ENCODE data around the gene MPEG1.

The MPEG1 gene

GRCh38 chr11:59218319-59218718 lies 5.6 kb upstream of the MPEG1 start:
- no peak for DNase-seq

DNA sequence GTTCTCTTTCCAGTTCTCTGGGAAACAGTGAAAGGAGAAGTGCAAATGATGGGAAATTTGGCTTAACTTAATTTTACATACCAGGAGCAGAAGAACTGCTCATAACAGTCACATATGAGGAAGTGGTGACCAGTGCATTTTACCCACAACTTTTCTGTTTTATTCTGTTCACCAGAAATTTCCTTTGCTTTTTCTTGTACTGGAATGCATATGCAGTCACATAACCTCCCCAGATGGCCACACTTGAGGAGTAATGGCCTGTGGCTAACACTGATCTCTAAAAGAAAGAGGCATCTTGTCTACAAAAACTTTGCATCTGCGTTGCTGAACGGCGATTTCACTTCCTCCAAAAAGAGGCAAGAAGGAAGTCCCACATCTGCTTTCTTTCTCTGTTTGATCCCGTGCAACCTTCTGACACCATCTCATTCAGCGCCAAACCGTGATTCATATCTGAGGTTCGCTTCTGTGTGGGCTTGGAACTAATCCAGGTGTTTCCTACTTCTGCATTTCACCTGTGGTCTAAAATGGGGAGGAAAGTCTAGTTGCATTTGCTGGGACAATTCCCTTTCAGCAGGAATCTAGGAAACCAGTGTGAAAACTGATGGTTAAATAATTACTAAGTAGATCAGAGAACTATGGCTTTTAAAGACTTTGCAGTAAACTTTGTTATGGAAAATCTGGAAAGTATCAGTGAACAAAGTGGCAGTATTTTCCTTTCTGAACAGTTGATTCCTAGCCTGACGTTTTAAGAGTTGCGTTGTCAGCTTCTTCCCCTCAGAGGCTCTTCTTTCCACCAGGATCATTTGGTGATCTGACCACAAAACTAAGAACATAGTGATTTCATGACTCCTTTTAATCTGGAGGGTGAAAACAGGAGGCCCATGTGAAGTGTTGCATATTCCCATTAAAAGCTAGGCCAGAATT lies 4.2 kb upstream of the MPEG1 start:
- DNase-seq: peak; percentile 78

DNA sequence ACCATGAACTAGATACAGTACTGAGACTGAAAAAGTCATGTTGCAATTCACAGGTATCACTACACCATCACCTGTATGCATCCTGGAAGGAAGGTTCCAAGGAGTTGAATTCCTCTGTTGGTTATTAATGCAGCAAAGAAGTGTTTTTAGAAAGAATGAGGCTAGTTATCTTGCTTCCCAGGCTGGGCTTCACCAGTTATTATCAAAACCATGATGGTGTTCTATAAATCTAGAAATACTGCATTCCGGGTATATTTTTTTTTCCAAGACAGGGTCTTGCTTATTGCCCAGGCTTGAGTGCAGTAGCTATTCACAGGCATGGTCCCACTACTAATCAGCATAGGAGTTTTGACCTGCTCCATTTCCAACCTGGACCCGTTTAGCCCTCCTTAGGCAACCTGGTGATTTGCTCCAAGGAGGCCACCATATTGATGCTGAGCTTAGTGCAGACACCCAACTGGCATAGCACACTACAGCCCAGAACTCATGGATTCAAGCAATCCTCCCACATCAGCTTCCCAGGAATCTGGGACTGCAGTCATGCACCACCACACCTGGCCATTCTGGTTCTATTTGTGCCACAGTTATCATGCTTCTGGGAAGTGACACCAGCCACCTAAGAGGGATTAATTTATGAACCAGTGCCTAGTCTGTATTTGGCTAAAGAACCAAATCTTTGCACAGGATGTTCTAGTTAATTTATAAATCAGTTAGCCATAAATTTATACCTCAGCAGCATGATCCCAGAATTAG lies 1.6 kb upstream of the MPEG1 start:
- DNase-seq: no peak

DNA sequence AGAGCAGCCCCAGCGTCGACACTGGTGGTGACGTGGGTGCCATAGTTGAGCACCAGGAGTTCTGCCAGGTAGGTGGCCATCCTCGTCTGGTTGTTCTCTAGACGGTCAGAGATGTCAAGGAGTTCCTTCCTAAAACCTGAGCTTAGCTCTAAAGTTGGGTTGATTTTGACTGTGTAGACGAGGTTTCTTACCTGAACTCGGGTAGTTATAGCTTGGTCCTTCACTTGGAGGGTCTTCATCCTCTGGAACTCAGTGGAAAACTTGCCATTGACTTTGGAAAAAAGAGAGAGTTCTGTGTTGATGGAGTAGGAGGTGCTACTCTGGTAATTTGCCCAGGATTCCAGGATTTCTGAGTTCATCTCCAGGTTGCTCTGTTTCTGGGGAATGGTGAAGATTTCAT lies 505 bp downstream of the MPEG1 start:
- no peak for DNase-seq

- no peak for DNase-seq
Observed at GRCh38 chr11:59208956-59209355, 3.8 kb downstream of the MPEG1 start.

- DNase-seq: peak; percentile 36
Observed at GRCh38 chr11:59207988-59208451, 4.7 kb downstream of the MPEG1 start.

DNA sequence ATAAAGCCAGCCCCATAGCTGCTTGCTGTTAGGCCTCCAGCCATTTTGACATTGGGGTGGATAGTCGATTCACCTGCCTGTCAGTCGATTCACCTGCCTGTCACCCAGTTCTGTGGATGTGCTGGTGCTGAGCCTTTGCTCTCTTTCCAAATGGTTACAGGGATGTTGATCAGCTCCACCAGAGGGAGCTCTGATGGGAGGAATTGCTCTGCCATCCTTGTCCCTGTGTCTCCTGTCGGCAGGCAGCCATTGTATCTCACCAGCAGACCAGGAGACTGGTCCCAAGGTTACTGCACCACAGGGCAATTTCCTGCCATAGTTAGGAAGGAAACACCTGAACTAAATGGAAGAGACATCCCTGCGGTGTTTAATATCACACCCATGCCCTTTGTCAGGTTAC lies 6.1 kb downstream of the MPEG1 start:
- no peak for DNase-seq

DNA sequence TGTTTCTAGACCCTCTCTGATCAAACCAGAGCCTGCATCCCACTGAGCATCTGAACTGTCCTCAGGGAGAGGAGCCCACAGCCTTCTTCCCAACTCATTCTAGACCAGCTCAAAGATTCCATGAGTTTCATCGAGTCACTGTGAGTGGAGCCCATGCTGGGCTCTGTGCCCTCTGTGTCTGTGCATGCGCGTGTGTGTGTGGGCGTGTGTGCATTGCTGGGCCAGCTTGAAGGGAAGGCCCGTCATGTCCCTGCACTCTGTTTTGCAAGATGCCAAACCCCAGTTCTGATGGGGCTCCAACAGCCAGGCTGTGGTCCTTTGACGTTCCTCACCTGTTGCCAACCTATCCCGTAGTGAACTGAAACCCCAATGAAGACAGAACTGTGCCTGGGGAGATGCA lies 7.1 kb downstream of the MPEG1 start:
- DNase-seq: no peak

DNA sequence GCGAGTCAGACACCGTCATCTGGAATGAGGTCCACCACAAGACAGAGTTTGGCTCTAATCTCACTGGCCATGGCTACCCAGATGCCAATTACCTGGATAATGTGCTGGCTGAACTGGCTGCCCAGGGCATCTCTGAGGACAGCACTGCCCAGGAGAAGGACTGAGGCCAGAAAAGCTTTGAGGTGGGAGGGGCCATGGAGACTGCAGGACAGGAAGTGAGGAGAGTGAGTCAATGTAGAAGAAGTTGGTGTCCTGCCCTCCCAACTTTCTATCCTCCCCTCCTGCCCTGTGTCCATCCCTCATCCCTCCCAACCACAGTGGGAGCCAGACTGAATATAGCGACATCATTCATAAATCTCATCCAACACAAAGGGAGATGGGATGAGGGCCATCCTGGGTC lies 8.0 kb downstream of the MPEG1 start:
- DNase-seq: no peak

GRCh38 chr11:59201353-59201752 lies 11.4 kb downstream of the MPEG1 start:
- DNase-seq: no peak

- DNase-seq: no peak
Observed at GRCh38 chr11:59200423-59200746, 12.3 kb downstream of the MPEG1 start.

- DNase-seq: no peak
Observed at GRCh38 chr11:59199546-59200422, 12.9 kb downstream of the MPEG1 start.

DNA sequence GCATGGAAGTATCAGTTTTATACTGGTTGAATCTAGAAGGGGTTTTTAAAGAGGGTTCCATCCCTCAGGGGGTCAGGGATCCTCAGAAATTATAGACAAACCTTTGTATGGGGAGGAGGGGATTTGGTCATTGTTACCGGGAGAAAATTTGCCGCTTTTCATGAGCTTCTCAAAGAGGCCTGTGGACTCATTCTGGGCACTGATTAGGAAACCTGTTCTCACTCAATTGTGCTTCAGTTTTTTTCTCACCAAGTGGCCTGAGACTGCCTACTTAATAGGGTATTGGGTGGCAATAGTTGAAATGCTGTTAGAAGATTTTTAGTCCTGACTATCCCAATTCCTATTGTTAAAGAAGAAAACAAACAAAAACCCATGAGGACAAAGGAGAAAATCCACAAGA lies 14.0 kb downstream of the MPEG1 start:
- no peak for DNase-seq

- no peak for DNase-seq
Observed at GRCh38 chr11:59197991-59198390, 14.7 kb downstream of the MPEG1 start.

- DNase-seq: no peak
Observed at GRCh38 chr11:59196777-59197176, 15.9 kb downstream of the MPEG1 start.

DNA sequence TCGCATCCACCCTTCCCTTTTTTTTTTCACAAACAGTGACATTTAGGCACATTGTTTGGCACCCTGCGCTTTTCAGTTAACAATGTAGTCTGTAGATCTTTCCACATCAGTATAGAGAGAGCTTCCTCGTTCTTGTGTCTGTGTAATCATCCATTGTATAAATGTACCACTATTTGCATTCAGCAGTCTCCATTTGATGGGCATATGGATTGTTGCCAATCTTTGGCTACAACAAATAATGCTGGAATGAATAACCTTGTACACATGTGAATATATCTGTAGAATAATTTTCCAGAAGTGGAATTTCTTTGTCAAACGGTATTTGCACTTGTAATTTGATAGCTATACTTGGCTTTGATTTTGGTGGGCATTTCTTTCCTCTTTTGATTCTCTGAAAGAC lies 17.1 kb downstream of the MPEG1 start:
- DNase-seq: no peak

DNA sequence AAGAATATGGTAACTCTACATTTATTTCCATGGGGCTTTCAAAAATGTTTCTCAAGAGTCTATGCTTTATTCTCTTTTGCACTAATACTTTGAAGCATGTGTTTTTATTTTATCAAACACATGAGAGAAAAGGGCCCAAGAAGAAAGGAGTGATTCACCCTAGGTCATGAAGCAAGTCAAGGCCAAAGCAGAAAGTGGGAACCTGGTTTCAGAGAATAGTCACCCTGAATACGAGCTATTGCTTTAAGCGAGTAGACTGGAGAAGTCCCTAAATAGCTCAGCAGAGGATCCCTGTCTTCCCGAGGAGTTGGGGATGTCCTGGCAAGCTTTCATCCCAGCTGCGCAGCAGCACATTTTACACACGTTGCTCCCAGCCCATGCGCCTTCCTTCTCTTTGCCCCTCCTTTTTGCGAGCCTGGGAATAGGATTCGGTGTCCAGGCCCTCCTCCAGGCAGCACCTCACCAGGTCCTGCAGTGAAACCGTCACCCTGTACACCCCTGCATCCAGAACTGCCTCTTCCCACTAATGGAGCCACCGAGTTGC lies 19.1 kb downstream of the MPEG1 start:
- no peak for DNase-seq

DNA sequence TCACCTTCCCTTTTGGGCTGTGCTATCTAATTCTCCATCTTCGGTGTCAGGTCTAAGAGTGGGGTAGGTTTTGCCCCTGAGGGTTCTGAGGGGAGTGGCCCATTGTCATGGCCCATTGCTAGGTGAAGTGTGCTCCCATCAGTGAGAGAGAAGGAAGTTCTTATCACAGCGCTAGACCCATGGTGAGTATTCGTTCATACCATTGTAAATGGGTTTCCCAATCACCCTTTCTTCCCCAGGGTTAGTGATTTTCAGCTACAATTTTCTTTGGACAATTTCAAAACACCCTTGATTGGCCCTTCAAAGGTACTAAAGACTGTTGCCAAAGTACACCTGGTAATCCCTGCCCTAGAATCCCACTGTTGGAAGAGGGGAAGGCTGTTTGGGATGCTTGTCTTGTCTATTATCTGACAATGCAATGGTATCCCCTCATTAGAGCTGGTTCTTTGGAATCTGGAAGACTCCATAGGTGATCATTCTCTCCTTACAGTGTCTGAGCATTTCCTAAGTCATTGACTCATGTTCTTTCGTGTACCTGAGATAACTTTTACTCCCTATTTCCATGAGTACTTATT lies 20.2 kb downstream of the MPEG1 start:
- no peak for DNase-seq

DNA sequence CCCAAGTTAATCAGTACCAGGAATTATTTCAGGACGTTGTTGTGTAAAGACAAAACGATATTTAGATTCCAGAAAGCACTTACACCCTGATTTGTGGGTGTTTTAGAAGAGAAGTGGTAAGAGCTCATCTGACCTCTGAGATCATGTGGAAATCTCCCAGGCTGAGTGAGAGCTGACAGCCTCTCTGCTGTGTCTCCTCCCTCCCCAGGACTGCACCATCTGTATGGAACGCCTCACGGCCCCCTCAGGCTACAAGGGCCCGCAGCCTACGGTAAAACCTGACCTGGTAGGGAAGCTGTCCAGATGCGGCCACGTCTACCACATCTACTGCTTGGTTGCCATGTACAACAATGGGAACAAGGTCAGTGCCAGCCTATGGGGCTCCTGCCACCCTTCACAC lies 20.8 kb downstream of the MPEG1 start:
- DNase-seq: no peak

DNA sequence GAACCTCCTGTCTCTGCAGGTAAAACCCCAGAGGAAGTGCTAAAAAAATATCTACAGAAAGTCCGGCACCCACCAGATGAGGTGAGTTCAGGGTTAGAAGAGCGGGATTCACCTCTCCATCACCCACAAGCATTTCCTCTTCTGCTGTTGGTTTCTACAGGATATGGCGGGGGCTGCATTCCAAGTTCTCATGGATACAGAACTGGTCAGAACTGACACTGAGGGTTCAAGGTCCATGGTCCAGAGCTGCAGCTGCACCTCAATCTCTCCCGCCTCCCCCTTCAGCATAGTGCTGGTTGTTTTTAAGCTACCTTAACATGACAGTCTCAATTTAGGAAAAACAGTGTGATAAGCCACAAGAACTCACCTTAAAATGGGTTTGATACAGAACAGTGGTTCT lies 21.6 kb downstream of the MPEG1 start:
- DNase-seq: no peak

DNA sequence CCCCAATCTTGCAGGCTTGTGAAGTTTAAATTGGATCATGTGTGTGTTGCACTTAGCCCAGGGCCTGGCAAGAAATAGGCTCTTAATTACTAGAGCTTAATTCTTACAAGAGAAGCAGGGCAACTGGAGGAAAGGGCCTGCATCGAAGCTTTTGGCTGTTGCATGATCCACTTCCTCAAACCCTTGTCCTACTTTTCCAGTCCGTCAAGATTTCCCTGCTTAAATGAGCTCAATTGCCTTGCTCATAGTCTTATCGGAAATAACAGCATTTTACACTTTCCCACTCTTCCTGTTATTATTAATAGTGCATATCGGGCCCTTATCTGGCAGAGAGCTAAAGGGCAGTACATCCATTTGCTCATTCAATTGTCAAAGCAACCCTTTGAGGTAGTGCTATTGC lies 22.7 kb downstream of the MPEG1 start:
- no peak for DNase-seq

DNA sequence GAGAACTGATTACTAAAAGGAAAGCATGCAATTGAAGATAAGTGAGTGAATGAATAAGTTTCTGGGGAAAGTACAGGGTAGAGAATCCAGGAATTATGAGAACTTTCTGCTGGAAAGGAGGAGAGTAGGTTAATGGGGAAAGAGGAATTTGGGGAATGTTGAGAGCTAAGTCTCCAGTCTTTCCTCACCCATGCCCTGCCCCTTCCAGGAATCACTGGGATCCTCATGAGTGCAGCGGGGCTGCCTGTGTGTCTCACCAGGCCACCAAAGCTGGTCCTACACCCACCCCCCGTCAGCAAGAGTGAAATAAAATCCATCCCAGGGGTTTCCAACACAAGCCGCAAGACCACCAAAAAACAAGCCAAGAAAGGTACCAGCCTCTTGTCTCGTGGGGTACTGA lies 23.8 kb downstream of the MPEG1 start:
- no peak for DNase-seq

DNA sequence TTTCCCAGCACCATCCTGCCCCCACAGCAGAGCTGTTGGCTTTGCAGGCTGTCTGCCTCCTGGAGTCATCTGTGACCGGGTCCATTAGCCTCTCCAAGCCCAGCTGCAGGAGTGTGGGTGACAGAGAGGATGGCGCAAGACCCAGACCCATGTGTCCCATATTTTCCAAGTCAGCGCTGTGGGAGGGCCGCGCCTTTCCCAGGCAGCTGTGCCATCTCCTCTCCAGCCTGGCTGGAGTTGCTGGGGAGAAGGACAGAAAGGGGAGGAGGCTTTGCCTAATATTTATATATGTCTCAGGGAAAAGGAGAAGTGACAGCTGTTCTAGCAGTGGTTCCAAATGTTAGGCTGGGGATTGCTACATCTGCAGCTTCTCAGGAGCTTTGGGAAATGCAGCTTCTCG lies 25.1 kb downstream of the MPEG1 start:
- no peak for DNase-seq

All from KG1 (cell line).